H1 (cell line): ENCODE measurements around the gene PHTF2. TPM values are rescaled to one million over a fixed set of nuclear protein-coding genes. Genes with fewer than 3 reads are reported as not detected.

Source experiments
- CTCF ChIA-PET: fragments of 300-600 bp; sonication (Branson Sonifier 250); formaldehyde crosslinking; loops from one replicate; lab custom pipeline; 2021; ENCODE audit not compliant: partially characterized antibody; lab: Charles Lee
- POLR2A ChIA-PET: fragments of 300-600 bp; sonication (Branson Sonifier 250); formaldehyde crosslinking; loops from one replicate; lab custom pipeline; 2021; ENCODE audit warnings: inconsistent platforms; ENCODE audit not compliant: partially characterized antibody; lab: Charles Lee
- DNase-seq, 2 experiments: peaks; one replicate each; pipeline versions ENCODE4 v3.0.0 to v3.0.0-alpha.2; 2010 to 2022; ENCODE audit warnings: low spot score in 2 of 2, low read depth in 1 of 2, mixed read lengths in 1 of 2
- FAIRE-seq: peaks from 2 replicates; lab custom pipeline; 2011; peaks lifted over from hg19 to GRCh38; lab: Jason Lieb, UNC
- H2AFZ ChIP-seq: 2 replicates; pipeline ENCODE4 v1.8.1; 2012; ENCODE audit warnings: low read length, inconsistent platforms
- H2AK5ac ChIP-seq: 2 replicates; pipeline ENCODE4 v1.6.1; 2013; ENCODE audit warnings: low read depth, low read length
- H2BK120ac ChIP-seq: replicated peaks from 2 replicates; pipeline ENCODE3; 2013; ENCODE audit warnings: low read depth, low read length, inconsistent platforms
- H2BK12ac ChIP-seq: 2 replicates; pipeline ENCODE4 v1.6.1; 2013; ENCODE audit warnings: low read depth, low read length
- H2BK15ac ChIP-seq: 2 replicates; pipeline ENCODE4 v1.6.1; 2013; ENCODE audit warnings: low read length
- H2BK20ac ChIP-seq: 2 replicates; pipeline ENCODE4 v1.6.1; 2013; ENCODE audit warnings: low read length
- H2BK5ac ChIP-seq: 2 replicates; pipeline ENCODE4 v1.6.1; 2013; ENCODE audit warnings: low read depth, low read length
- H3K14ac ChIP-seq: 2 replicates; pipeline ENCODE4 v1.6.1; 2013; ENCODE audit warnings: inconsistent platforms; ENCODE audit not compliant: insufficient read length
- H3K18ac ChIP-seq: 2 replicates; pipeline ENCODE4 v1.6.1; 2013; ENCODE audit warnings: low read length; ENCODE audit errors: extremely low read depth
- H3K23ac ChIP-seq: 2 replicates; pipeline ENCODE4 v1.6.1; 2013; ENCODE audit warnings: inconsistent platforms; ENCODE audit not compliant: insufficient read length
- H3K23me2 ChIP-seq: 2 replicates; pipeline ENCODE4 v1.6.1; 2013; ENCODE audit warnings: low read depth, low read length
- H3K27ac ChIP-seq: 2 replicates; pipeline ENCODE4 v1.6.1; 2011; ENCODE audit warnings: low read depth, low read length, inconsistent platforms
- H3K27me3 ChIP-seq, 4 experiments: replicated peaks in 1 of 4; 1 replicate in 1 of 4; 2 replicates in 3 of 4; pipeline versions ENCODE4 v1.6.1 to v1.8.1; 2011 to 2013; ENCODE audit warnings: low read length in 3 of 4, mild to moderate bottlenecking in 3 of 4, inconsistent platforms in 2 of 4, mixed read lengths in 2 of 4, moderate library complexity in 1 of 4; ENCODE audit not compliant: control insufficient read depth in 3 of 4, insufficient read depth in 3 of 4; ENCODE audit errors: extremely low read depth in 1 of 4
- H3K36me3 ChIP-seq, 4 experiments: 2 replicates each; pipeline versions ENCODE4 v1.6.1 to v1.8.1; 2011 to 2013; ENCODE audit warnings: mild to moderate bottlenecking in 4 of 4, low read length in 3 of 4, moderate library complexity in 2 of 4, control low read depth in 1 of 4, inconsistent platforms in 1 of 4; ENCODE audit not compliant: insufficient read depth in 4 of 4, control insufficient read depth in 2 of 4
- H3K4ac ChIP-seq: replicated peaks from 2 replicates; pipeline ENCODE3; 2013; ENCODE audit warnings: low read length, low read depth, mixed read lengths, inconsistent platforms; ENCODE audit not compliant: insufficient read length
- H3K4me1 ChIP-seq, 4 experiments: replicated peaks in 1 of 4; 1 replicate in 1 of 4; 2 replicates in 3 of 4; pipeline versions ENCODE4 v1.6.1 to v1.8.1; 2011 to 2013; ENCODE audit warnings: low read length in 3 of 4, inconsistent platforms in 2 of 4, mixed read lengths in 1 of 4; ENCODE audit not compliant: insufficient read depth in 4 of 4, control insufficient read depth in 3 of 4
- H3K4me2 ChIP-seq, 2 experiments: 2 replicates each; pipeline versions ENCODE4 v1.6.1 to v1.8.1; 2011 to 2013; ENCODE audit warnings: low read depth in 2 of 2, low read length in 2 of 2, control low read depth in 1 of 2, inconsistent platforms in 1 of 2, mild to moderate bottlenecking in 1 of 2; ENCODE audit not compliant: insufficient read depth in 1 of 2
- H3K4me3 ChIP-seq, 4 experiments: fragments of 200-600, 300-600 bp in 1 of 4; sonication (generic), shearing (Covaris generic), sonication (Bioruptor Twin) in 1 of 4; 2 replicates each; pipeline versions ENCODE4 v1.5.1 to v1.8.1; 2011 to 2016; ENCODE audit warnings: low read length in 4 of 4, low read depth in 3 of 4, control low read depth in 2 of 4, inconsistent platforms in 2 of 4, mild to moderate bottlenecking in 2 of 4, mixed read lengths in 1 of 4, moderate library complexity in 1 of 4; ENCODE audit not compliant: insufficient read depth in 2 of 4; ENCODE audit errors: extremely low read depth in 1 of 4
- H3K56ac ChIP-seq: replicated peaks from 2 replicates; pipeline ENCODE3; 2013; ENCODE audit warnings: low read depth, mild to moderate bottlenecking, mixed read lengths, low read length, inconsistent platforms; ENCODE audit not compliant: insufficient read length
- H3K79me1 ChIP-seq: 2 replicates; pipeline ENCODE4 v1.6.1; 2013; ENCODE audit warnings: low read depth, low read length, control low read depth
- H3K79me2 ChIP-seq, 2 experiments: 2 replicates each; pipeline versions ENCODE4 v1.6.1 to v1.8.1; 2012 to 2013; ENCODE audit warnings: low read length in 2 of 2, mild to moderate bottlenecking in 2 of 2, inconsistent platforms in 1 of 2; ENCODE audit not compliant: insufficient read depth in 2 of 2, control insufficient read depth in 1 of 2
- H3K9ac ChIP-seq, 4 experiments: replicated peaks in 1 of 4; 1 replicate in 1 of 4; 2 replicates in 3 of 4; pipeline versions ENCODE4 v1.6.1 to v1.8.1; 2011 to 2013; ENCODE audit warnings: low read depth in 3 of 4, low read length in 3 of 4, control low read depth in 2 of 4, mild to moderate bottlenecking in 2 of 4, moderate library complexity in 2 of 4, inconsistent platforms in 1 of 4; ENCODE audit errors: extremely low read depth in 1 of 4
- H3K9me3 ChIP-seq, 2 experiments: 2 replicates each; pipeline versions ENCODE4 v1.6.1 to v1.8.1; 2012 to 2013; ENCODE audit warnings: mild to moderate bottlenecking in 2 of 2, moderate library complexity in 2 of 2, control low read depth in 1 of 2, inconsistent platforms in 1 of 2, low read depth in 1 of 2, low read length in 1 of 2, mixed read lengths in 1 of 2; ENCODE audit not compliant: insufficient read depth in 2 of 2
- H4K20me1 ChIP-seq, 2 experiments: replicated peaks in 1 of 2; 2 replicates each; pipeline versions ENCODE3 to v1.8.1; 2011 to 2013; ENCODE audit warnings: inconsistent platforms in 2 of 2, low read length in 2 of 2, mild to moderate bottlenecking in 1 of 2; ENCODE audit not compliant: insufficient read depth in 2 of 2, control insufficient read depth in 1 of 2
- H4K5ac ChIP-seq: 2 replicates; pipeline ENCODE4 v1.6.1; 2013; ENCODE audit warnings: low read length, low read depth, mixed read lengths, inconsistent platforms; ENCODE audit not compliant: insufficient read length
- H4K8ac ChIP-seq: 2 replicates; pipeline ENCODE4 v1.8.0; 2013; ENCODE audit warnings: mild to moderate bottlenecking, moderate library complexity, low read length, inconsistent platforms; ENCODE audit not compliant: insufficient read depth; ENCODE audit errors: extremely low read depth
- H4K91ac ChIP-seq: replicated peaks from 2 replicates; pipeline ENCODE3; 2013; ENCODE audit warnings: low read length, mixed read lengths, inconsistent platforms; ENCODE audit not compliant: insufficient read length
- ASH2L ChIP-seq: fragments of 200-600, 300-600 bp; sonication (generic); IDR thresholded peaks from one replicate; pipeline ENCODE4 v1.7.1; 2017; ENCODE audit warnings: low read length
- CEBPB ChIP-seq: IDR thresholded peaks from 2 replicates; pipeline ENCODE4 v1.6.1; 2012; ENCODE audit warnings: low read depth, low read length
- EGR1 ChIP-seq: IDR thresholded peaks from 2 replicates; pipeline ENCODE4 v1.6.1; 2011; ENCODE audit warnings: low read depth, low read length, borderline replicate concordance
- GABPA ChIP-seq: IDR thresholded peaks from 2 replicates; pipeline ENCODE4 v1.6.1; 2011; ENCODE audit warnings: mild to moderate bottlenecking, low read length, moderate library complexity, borderline replicate concordance; ENCODE audit not compliant: insufficient read depth
- KDM5A ChIP-seq: fragments of 200-600 bp; IDR thresholded peaks from 2 replicates; pipeline ENCODE4 v1.7.1; 2012; ENCODE audit warnings: mild to moderate bottlenecking, low read length, inconsistent platforms, mixed read lengths
- MAFK ChIP-seq: IDR thresholded peaks from 2 replicates; pipeline ENCODE4 v1.6.1; 2012; ENCODE audit warnings: low read depth, mild to moderate bottlenecking, improper control_type of control experiment, low read length
- PHF8 ChIP-seq: fragments of 200-600 bp; sonication (generic); conservative IDR thresholded peaks from 2 replicates; pipeline ENCODE4 v1.7.1; 2012; ENCODE audit warnings: low read depth, mild to moderate bottlenecking, inconsistent platforms, low read length, moderate library complexity
- POLR2AphosphoS5 ChIP-seq: IDR thresholded peaks from 2 replicates; pipeline ENCODE4 v1.6.1; 2011; ENCODE audit warnings: low read depth, low read length
- POU5F1 ChIP-seq: IDR thresholded peaks from 2 replicates; pipeline ENCODE4 v1.6.1; 2011; ENCODE audit warnings: low read depth, mild to moderate bottlenecking, low read length, moderate library complexity
- SAP30 ChIP-seq: fragments of 300-600 bp; sonication (generic); IDR thresholded peaks from 2 replicates; pipeline ENCODE4 v1.7.1; 2012; ENCODE audit warnings: low read length, moderate library complexity, mild to moderate bottlenecking, inconsistent platforms; ENCODE audit not compliant: insufficient read depth, insufficient replicate concordance
- SP1 ChIP-seq: IDR thresholded peaks from 2 replicates; pipeline ENCODE4 v1.6.1; 2011; ENCODE audit warnings: low read depth, low read length
- WGBS, 2 experiments: shearing (Covaris generic) in 1 of 2; methylation state at CpG; one replicate each; pipeline versions ENCODE4 v1.1.6 to v1.1.7; 2013 to 2015; ENCODE audit warnings: low lambda C conversion rate in 2 of 2, mixed read lengths in 2 of 2, inconsistent platforms in 1 of 2, low coverage in 1 of 2, missing lambda C conversion rate in 1 of 2; ENCODE audit not compliant: insufficient replicate concordance in 2 of 2, insufficient coverage in 1 of 2, insufficient read length in 1 of 2; ENCODE audit errors: extremely low coverage in 1 of 2, missing lambda C conversion rate in 1 of 2; 5-methylcytosine and 5-hydroxymethylcytosine counted together
- polyA plus RNA-seq, 7 experiments: library from polyadenylated mRNA; depleted of rRNA in 3 of 7; stranded (reverse) in 5 of 7; unstranded in 2 of 7; fragments of >200 nt in 5 of 7; fragments of 200-250 nt in 2 of 7; gene quantifications; 1 replicate in 5 of 7; 2 replicates in 1 of 7; 4 replicates in 1 of 7; pipeline versions ENCODE4 v1.2.1 to v1.2.3, GENCODE V29; 2011 to 2013; ENCODE audit warnings: missing spikeins in 2 of 7, mixed read lengths in 2 of 7
- total RNA-seq: library from RNA; stranded (reverse); fragmentation: NEBNext Ultra II Directional; extraction: Animal tissue kit (Norgen Biotek cat#: 25700); gene quantifications from 2 replicates; pipeline ENCODE4 v1.2.1, GENCODE V29; 2021
- TF ChIP-seq, protein P1 (sequence below): IDR thresholded peaks from 2 replicates; pipeline ENCODE4 v1.6.1; 2012; ENCODE audit warnings: low read length, inconsistent platforms
- TF ChIP-seq, protein P2 (sequence below): IDR thresholded peaks from 2 replicates; pipeline ENCODE4 v1.6.1; 2012; ENCODE audit warnings: inconsistent platforms

Gene PHTF2
- total and polyA plus RNA-seq, 2 of the 8 experiments (the other 6 are each of a cell fraction or from before 2014, with no cell fraction given) = 9.0 to 25.4 TPM

DNA sequence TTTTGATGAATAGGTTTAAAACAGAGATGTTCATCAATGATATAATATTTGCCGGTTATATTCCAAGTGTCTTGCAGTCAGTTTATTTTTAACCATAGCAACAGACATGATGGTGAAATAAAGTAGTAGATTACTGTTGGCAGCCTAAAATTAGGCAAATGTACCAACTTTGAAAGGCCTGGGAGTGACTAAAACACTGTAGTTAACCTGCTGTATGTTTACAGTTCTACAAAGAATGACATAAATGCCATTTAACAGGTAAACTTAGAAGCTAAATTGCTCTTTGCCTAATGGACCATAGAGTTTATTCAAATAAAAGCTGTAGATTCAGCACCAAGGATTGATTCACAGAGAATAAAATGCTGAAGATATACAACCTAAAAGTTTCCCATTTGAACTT, 64.1 kb downstream of the PHTF2 start:
- Histone ChIP-seq H3K27ac (no peak overlapping the region), H3K23ac (no peak overlapping the region), H3K79me1 (no peaks in the 10 kb centered on the region), H3K56ac (no peak overlapping the region), H4K5ac (no peak overlapping the region), H3K27me3 (no peaks in the 10 kb centered on the region), H3K18ac (no peak overlapping the region), H2BK12ac (no peak overlapping the region), H3K14ac (no peak overlapping the region), H2BK20ac (no peak overlapping the region), H3K4me2 (no peak overlapping the region), H3K4me1 (peaks cover 0 to 2% (median 0%) of the 10 kb centered on the region in 4 experiments; a peak in 1 of 7 replicates), H2BK5ac (no peak overlapping the region), H4K91ac (no peak overlapping the region), H4K20me1 (no peaks in the 10 kb centered on the region), H3K36me3 (no peaks in the 10 kb centered on the region), H3K4me3 (no peak overlapping the region), H4K8ac (no peak overlapping the region), H3K23me2 (no peaks in the 10 kb centered on the region), H2BK15ac (no peak overlapping the region), H3K4ac (no peak overlapping the region), H2AK5ac (no peak overlapping the region), H2BK120ac (no peak overlapping the region), H3K9me3 (no peaks in the 10 kb centered on the region), H3K9ac (no peak overlapping the region), H3K79me2 (no peaks in the 10 kb centered on the region), H2AFZ (no peak overlapping the region)
- DNase-seq (no peak), FAIRE-seq (no peak)
- POLR2A ChIA-PET = no interaction called here
- 84% methylated on average over 1 of the region's 1 CpG; no CpG with 5 or more reads in 1 of the 2 experiments for WGBS, 2 experiments
- CTCF ChIA-PET = interaction anchor here (0.9 to 1.3 kb wide), 2 partner anchors 17 to 71 kb away, joined by 3 to 5 read pairs; no protein-coding TSS in a partner anchor
- no peak for TF ChIP-seq PHF8
- no peak for TF ChIP-seq POU5F1
- TF ChIP-seq SAP30 = no peak
- TF ChIP-seq, protein P1, sequence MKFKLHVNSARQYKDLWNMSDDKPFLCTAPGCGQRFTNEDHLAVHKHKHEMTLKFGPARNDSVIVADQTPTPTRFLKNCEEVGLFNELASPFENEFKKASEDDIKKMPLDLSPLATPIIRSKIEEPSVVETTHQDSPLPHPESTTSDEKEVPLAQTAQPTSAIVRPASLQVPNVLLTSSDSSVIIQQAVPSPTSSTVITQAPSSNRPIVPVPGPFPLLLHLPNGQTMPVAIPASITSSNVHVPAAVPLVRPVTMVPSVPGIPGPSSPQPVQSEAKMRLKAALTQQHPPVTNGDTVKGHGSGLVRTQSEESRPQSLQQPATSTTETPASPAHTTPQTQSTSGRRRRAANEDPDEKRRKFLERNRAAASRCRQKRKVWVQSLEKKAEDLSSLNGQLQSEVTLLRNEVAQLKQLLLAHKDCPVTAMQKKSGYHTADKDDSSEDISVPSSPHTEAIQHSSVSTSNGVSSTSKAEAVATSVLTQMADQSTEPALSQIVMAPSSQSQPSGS = no peak
- TF ChIP-seq POLR2AphosphoS5 = no peak
- no peak for TF ChIP-seq ASH2L
- TF ChIP-seq GABPA = no peak
- TF ChIP-seq, protein P2, sequence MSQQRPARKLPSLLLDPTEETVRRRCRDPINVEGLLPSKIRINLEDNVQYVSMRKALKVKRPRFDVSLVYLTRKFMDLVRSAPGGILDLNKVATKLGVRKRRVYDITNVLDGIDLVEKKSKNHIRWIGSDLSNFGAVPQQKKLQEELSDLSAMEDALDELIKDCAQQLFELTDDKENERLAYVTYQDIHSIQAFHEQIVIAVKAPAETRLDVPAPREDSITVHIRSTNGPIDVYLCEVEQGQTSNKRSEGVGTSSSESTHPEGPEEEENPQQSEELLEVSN = no peak
- TF ChIP-seq MAFK = no peak
- no peak for TF ChIP-seq EGR1
- no peak for TF ChIP-seq KDM5A
- TF ChIP-seq SP1 = no peak
- no peak for TF ChIP-seq CEBPB
